Prostate gland (tissue), 2 donors: ENCODE results near the gene CRTAC1.

ENCODE experiments used
- CTCF ChIP-seq, 4 experiments: fragments of 200-600 bp in 2 of 4; fragments of 450-650 bp in 2 of 4; sonication (generic) in 2 of 4; IDR thresholded peaks; 1 replicate in 3 of 4; 2 replicates in 1 of 4; pipeline ENCODE4 v1.5.1; 2016 to 2019; ENCODE audit warnings: antibody characterized with exemption in 4 of 4, mild to moderate bottlenecking in 2 of 4, moderate library complexity in 2 of 4
- POLR2A ChIP-seq: fragments of 450-650 bp; IDR thresholded peaks from one replicate; pipeline ENCODE4 v1.6.1; 2016; ENCODE audit warnings: antibody characterized with exemption, mild to moderate bottlenecking

GRCh38 chr10:97895915-97896314, 134.5 kb downstream of the CRTAC1 start:
- TF ChIP-seq CTCF (IDR thresholded peaks at IDR 0.05) (no peak), POLR2A (no peak)
